Muscle of leg (tissue), 11 donors: ENCODE data around the gene S100PBP. TPM values are rescaled to one million over a fixed set of nuclear protein-coding genes. Genes with fewer than 3 reads are reported as not detected.

ENCODE experiments used
- DNase-seq: peaks from one replicate; pipeline ENCODE4 v3.0.0; 2013
- H3K27ac ChIP-seq: one replicate; pipeline ENCODE4 v1.5.1; 2013; ENCODE audit warnings: mild to moderate bottlenecking, low read length, control low read depth
- H3K27me3 ChIP-seq: one replicate; pipeline ENCODE4 v1.6.1; 2013; ENCODE audit warnings: low read length; ENCODE audit not compliant: control insufficient read depth, insufficient read depth
- H3K36me3 ChIP-seq: one replicate; pipeline ENCODE4 v1.6.1; 2013; ENCODE audit warnings: low read length; ENCODE audit not compliant: control insufficient read depth, insufficient read depth
- H3K4me1 ChIP-seq: one replicate; pipeline ENCODE4 v1.6.1; 2013; ENCODE audit warnings: low read length; ENCODE audit not compliant: control insufficient read depth, insufficient read depth
- H3K4me3 ChIP-seq: one replicate; pipeline ENCODE4 v1.5.1; 2013; ENCODE audit warnings: low read length, control low read depth
- H3K9me3 ChIP-seq: replicated peaks from 2 replicates; pipeline ENCODE4 v1.6.1; 2013; ENCODE audit warnings: low read depth, low read length; ENCODE audit not compliant: control insufficient read depth
- WGBS: methylation state at CpG from one replicate; pipeline ENCODE4 v1.1.5; 2013; ENCODE audit warnings: missing lambda C conversion rate; ENCODE audit not compliant: insufficient coverage; 5-methylcytosine and 5-hydroxymethylcytosine counted together
- polyA plus RNA-seq, 8 donors: library from polyadenylated mRNA; unstranded; fragments of 120-200 nt; gene quantifications; one replicate each; pipeline versions ENCODE4 v1.2.1 to v1.2.3, GENCODE V29; 2013; ENCODE audit warnings: inconsistent platforms in 1 of 8, low replicate concordance in 1 of 8; ENCODE audit not compliant: insufficient read length in 8 of 8, insufficient read depth in 1 of 8
- total RNA-seq: library from RNA; stranded (reverse); fragments of 120-200 nt; gene quantifications from one replicate; pipeline ENCODE4 v1.2.4, GENCODE V29; 2013

The S100PBP gene
- total and polyA plus RNA-seq, 9 donors, result 16.9 to 26.6 (median 22.8) TPM

DNA sequence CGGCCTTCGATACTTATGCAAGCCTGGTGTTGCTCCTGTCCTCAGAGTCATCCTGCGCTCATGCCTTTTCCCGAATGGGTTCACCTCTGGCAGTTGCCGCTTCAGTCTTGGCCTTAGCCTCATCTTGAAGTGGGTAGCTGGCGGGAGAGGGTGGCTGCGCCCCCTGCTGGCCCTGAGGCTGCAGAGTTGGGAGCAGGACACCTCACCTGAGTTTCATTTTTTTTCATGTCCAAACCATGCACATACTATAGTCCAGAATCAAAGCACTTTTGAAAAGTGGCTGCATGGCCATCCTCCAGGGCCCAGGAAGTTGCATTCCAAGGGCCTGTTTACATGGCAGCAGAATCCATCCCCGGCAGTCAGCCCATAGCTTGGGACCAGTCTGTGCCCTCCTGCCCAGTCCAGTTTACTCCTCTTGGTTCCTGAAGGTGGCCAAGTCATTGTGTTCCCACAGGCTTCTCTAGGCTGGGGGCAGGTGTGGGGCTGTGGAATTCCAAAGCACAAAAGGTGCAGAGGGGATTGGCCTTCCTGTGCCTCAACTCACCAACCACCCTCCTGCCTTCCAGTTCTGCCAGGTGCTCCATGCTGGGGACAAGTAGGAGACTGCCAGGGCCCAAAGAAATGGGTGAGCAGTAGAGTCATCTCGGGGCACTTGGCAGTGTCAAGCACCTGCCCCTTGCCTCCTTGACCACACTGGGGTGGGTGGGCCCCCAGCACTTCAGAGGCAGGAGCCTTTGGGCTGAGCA is 44.3 kb upstream of the S100PBP start:
- H3K27ac ChIP-seq, result peak overlapping the region; percentile 74
- DNase-seq, result peak; percentile 80
- H3K36me3 ChIP-seq, result peaks cover 54% of the 10 kb centered on the region
- peaks cover 46% of the 10 kb centered on the region for H3K4me1 ChIP-seq
- WGBS, result 20% methylated on average over 1 of the region's 9 CpGs
- H3K9me3 ChIP-seq, result no peaks in the 10 kb centered on the region
- H3K4me3 ChIP-seq, result no peak overlapping the region
- H3K27me3 ChIP-seq, result no peaks in the 10 kb centered on the region

DNA sequence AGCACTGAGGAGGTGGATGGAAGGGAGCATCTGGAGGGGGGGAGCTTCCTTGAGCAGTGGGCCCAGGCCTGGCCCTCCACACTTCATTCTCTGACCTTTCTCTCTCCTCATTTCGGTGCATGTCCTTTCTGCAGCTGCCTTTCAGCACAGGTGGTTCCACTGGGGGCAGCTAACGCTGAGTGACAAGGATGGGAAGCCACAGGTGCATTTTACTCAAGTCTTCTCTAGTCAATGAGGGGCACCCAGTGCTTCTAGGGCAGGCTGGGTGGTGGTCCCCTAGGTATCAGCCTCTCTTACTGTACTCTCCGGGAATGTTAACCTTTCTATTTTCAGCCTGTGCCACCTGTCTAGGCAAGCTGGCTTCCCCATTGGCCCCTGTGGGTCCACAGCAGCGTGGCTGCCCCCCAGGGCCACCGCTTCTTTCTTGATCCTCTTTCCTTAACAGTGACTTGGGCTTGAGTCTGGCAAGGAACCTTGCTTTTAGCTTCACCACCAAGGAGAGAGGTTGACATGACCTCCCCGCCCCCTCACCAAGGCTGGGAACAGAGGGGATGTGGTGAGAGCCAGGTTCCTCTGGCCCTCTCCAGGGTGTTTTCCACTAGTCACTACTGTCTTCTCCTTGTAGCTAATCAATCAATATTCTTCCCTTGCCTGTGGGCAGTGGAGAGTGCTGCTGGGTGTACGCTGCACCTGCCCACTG is 43.5 kb upstream of the S100PBP start:
- Histone ChIP-seq H3K27me3 (no peaks in the 10 kb centered on the region), H3K27ac (peak overlapping the region; percentile 74)

DNA sequence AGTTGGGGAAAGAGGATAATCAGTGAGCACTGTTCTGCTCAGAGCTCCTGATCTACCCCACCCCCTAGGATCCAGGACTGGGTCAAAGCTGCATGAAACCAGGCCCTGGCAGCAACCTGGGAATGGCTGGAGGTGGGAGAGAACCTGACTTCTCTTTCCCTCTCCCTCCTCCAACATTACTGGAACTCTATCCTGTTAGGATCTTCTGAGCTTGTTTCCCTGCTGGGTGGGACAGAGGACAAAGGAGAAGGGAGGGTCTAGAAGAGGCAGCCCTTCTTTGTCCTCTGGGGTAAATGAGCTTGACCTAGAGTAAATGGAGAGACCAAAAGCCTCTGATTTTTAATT is 43.0 kb upstream of the S100PBP start:
- Histone ChIP-seq H3K9me3 (no peaks in the 10 kb centered on the region), H3K27ac (peak overlapping the region; percentile 74), H3K4me3 (no peak overlapping the region), H3K36me3 (peaks cover 59% of the 10 kb centered on the region), H3K4me1 (peaks cover 46% of the 10 kb centered on the region), H3K27me3 (no peaks in the 10 kb centered on the region)
- no peak for DNase-seq

More for the DNA sequence above, 43.5 kb upstream of the S100PBP start:
- peak; percentile 56 for DNase-seq
- 67% methylated on average over 1 of the region's 7 CpGs for WGBS
- Histone ChIP-seq H3K4me3 (no peak overlapping the region), H3K36me3 (peaks cover 53% of the 10 kb centered on the region), H3K9me3 (no peaks in the 10 kb centered on the region), H3K4me1 (peaks cover 46% of the 10 kb centered on the region)

DNA sequence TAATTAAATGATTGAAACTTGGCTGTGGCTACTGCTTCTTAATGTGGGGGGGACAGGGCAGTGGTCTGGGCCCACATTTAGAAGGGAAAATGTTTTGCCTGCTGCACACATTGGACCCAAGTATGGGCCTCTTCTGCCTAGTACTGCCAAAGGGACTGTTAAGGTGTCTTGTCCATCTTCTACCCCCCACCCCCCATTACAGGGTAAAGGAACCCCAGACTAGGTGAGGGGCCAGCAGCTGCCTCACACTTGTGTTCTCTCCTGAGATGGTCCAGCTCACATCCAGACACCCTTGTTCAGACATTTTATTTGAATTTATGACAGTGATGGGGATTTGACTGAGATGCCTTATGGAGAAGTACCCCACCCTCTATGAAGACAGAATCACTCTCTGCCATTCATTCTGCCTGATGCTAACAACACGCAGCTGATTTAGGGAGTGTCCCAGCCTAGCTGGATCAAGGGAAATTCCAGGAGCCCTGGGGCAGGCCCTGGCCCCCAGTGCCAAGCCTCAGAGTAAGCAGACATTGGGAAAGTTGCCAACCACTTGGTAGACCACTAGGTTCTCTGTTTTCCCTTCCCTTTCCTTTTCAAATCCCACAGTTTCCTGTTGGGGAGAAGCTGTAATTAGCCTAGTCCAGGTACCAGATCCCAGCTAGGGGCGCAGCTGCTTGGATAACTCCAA is 42.4 kb upstream of the S100PBP start:
- no peaks in the 10 kb centered on the region for H3K27me3 ChIP-seq
- peaks cover 46% of the 10 kb centered on the region for H3K4me1 ChIP-seq
- peaks cover 62% of the 10 kb centered on the region for H3K36me3 ChIP-seq
- no peak overlapping the region for H3K4me3 ChIP-seq
- H3K27ac ChIP-seq, result peak overlapping the region; percentile 47
- DNase-seq, result peak; percentile 36
- WGBS, result 33% methylated on average over 1 of the region's 2 CpGs
- H3K9me3 ChIP-seq, result no peaks in the 10 kb centered on the region

DNA sequence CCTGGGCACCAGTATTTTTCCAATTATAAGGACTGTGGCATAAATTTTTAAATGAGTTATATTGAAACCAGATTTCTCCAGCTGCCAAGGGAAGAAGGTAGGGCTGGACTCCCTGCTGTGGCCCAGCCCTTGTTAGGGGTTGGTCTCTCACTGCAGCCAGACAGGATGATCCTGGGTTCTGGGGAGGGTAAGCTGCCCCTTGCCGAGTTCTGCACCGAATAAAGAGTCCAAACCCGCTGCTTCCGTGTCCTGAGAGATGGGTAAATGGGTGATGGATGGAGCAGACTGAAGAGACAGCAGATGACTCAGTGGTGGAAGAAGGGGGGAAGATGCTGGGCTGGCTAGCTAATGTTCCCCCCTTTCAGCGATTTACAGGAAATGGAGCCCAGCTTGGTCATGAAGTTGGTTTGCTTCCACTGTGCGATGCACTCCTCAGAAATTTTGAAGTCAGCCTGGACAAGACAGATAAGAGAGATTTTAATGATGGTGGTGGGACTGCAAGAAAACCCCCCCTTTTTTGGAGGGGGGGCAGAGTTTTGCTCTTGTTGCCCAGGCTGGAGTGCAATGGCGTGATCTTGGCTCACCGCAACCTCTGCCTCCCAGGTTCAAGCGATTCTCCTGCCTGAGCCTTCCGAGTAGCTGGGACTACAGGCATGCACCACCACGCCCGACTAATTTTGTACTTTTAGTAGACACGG is 41.7 kb upstream of the S100PBP start:
- whole genome bisulfite sequencing, result 76% methylated on average over 10 of the region's 13 CpGs
- Histone ChIP-seq H3K27ac (peak overlapping the region; percentile 47), H3K27me3 (no peaks in the 10 kb centered on the region), H3K4me3 (no peak overlapping the region), H3K4me1 (peaks cover 44% of the 10 kb centered on the region), H3K36me3 (peaks cover 63% of the 10 kb centered on the region), H3K9me3 (no peaks in the 10 kb centered on the region)
- DNase-seq, result no peak

DNA sequence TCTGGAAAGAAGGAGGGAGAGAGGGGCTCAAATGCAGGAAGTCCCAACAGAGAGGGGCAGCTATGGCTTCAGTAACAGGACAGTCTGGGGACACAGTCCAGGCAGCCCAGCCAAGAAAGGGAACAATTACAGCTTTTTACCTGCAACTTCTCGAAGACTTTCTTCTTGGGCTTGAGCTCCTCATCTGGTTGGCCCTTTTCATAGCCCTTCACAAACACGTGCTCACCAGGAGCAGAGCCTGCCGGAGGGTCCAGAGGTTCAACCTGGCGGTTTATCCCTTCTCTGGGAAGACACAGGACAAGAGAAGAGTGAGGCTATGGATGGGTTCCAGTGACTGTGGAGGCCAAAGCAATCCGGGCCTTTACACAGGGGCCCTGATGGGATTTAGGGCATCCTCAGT is 38.2 kb upstream of the S100PBP start:
- no peaks in the 10 kb centered on the region for H3K27me3 ChIP-seq
- DNase-seq, result no peak
- H3K9me3 ChIP-seq, result no peaks in the 10 kb centered on the region
- H3K36me3 ChIP-seq, result peaks cover 76% of the 10 kb centered on the region
- WGBS, result 100% methylated on average over 2 of the region's 5 CpGs
- no peak overlapping the region for H3K4me3 ChIP-seq
- peaks cover 16% of the 10 kb centered on the region for H3K4me1 ChIP-seq
- H3K27ac ChIP-seq, result no peak overlapping the region

DNA sequence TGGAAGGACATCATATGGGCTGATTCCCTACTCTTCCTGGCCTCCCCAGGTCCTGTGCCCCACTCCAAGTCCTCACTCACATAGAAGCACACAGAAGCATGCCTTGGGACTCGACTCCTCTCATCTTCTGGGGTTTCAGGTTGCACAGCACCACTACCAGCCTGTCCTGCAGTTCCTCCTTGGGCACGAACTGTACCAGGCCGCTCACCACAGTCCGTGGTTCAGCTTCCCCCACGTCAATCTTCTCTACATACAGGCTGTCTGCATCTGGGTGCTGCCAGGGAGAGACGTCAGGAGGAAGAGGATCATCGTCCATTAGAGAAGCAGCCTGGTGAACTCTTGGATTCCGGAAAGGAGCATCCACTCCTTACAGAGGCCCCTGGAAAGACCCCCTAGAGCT is 37.4 kb upstream of the S100PBP start:
- Histone ChIP-seq H3K36me3 (peaks cover 76% of the 10 kb centered on the region), H3K27me3 (no peaks in the 10 kb centered on the region), H3K4me1 (peaks cover 10% of the 10 kb centered on the region), H3K27ac (no peak overlapping the region), H3K9me3 (no peaks in the 10 kb centered on the region), H3K4me3 (no peak overlapping the region)
- DNase-seq, result no peak
- WGBS, result 92% methylated on average over 6 of the region's 8 CpGs

DNA sequence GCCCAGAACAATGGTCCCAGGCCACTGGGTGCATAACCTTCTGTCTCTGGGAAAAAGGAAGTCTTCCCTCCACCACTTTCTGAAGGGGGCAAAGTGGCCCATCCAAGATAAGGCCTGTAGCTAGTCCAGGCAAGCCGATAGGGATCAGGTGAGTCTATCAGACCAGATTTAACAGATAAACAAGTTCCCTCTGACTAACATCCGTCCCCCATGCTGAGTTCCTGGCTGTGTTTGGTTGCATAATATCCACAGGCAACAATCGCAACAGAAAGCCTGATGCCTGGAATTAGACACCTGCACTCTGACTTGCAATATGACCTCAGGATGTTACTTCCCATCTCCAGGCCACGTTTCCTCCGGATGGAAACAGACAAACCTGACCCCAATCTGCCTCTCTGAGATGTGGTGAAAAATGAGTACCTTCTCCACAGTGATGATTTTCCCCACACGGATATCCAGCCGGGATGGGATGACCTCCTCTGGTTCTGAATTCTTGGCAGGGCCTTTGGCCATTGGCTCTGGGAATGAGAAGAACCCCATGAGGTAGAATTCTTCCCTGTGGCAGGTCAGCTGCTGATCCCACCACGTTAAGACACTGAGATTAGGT is 36.7 kb upstream of the S100PBP start:
- Histone ChIP-seq H3K36me3 (peaks cover 68% of the 10 kb centered on the region), H3K4me3 (no peak overlapping the region), H3K27ac (no peak overlapping the region), H3K9me3 (no peaks in the 10 kb centered on the region), H3K4me1 (peaks cover 3% of the 10 kb centered on the region), H3K27me3 (no peaks in the 10 kb centered on the region)
- WGBS, result 92% methylated on average over 2 of the region's 8 CpGs
- DNase-seq, result no peak

DNA sequence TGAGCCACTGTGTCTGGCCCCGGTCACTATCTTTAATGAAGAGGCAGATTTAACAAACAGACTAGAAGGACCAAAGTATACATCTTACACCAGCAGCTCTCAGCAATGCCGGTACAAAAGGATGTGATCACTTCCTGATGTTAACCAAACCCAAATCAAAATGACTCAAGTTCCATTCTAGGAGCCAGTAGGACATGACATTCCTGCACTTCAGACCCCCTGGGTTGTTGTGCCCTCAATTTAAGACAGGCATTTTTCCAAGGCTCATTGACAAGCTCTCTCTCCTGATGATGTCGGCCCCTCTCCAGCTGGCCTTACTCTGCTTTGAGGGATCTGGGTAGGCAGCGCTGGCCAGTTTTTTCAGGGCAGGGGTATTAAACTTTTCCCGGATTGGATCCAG is 35.4 kb upstream of the S100PBP start:
- WGBS, result 93% methylated on average over 3 of the region's 5 CpGs
- H3K27ac ChIP-seq, result no peak overlapping the region
- DNase-seq, result no peak
- H3K4me3 ChIP-seq, result no peak overlapping the region
- no peaks in the 10 kb centered on the region for H3K27me3 ChIP-seq
- H3K36me3 ChIP-seq, result peaks cover 75% of the 10 kb centered on the region
- no peaks in the 10 kb centered on the region for H3K9me3 ChIP-seq
- no peaks in the 10 kb centered on the region for H3K4me1 ChIP-seq
